ENCODE data around the gene ACSF3. TPM values are rescaled to one million over a fixed set of nuclear protein-coding genes. Genes with fewer than 3 reads are reported as not detected.
"Not testable (repeated sequence)": the region's sequence is repeated elsewhere in the genome, so short reads cannot be mapped to it uniquely, and the experiment has no call there.

Gene ACSF3
- total RNA-seq, 1 donor from 2014 or later = 14.1 TPM

GRCh38 chr16:89073346-89074071 lies 20.1 kb upstream of the ACSF3 start:
- no peak for ATAC-seq

- not testable (repeated sequence) for ATAC-seq
These were observed 19.5 kb upstream of the ACSF3 start for GRCh38 chr16:89074072-89074674.

- ATAC-seq = no peak
These were observed 18.6 kb upstream of the ACSF3 start for GRCh38 chr16:89074803-89075688.

- no peak for ATAC-seq
These were observed 17.5 kb upstream of the ACSF3 start for GRCh38 chr16:89076159-89076558.

GRCh38 chr16:89077076-89077475 lies 16.6 kb upstream of the ACSF3 start:
- ATAC-seq = no peak

- ATAC-seq = no peak
These were observed 15.5 kb upstream of the ACSF3 start for GRCh38 chr16:89078172-89078571.

GRCh38 chr16:89079434-89079980 lies 14.1 kb upstream of the ACSF3 start:
- ATAC-seq = no peak

GRCh38 chr16:89080196-89080853 lies 13.3 kb upstream of the ACSF3 start:
- ATAC-seq = peak; percentile 23

- no peak for ATAC-seq
These were observed 12.1 kb upstream of the ACSF3 start for GRCh38 chr16:89081556-89081955.

- no peak for ATAC-seq
These were observed 9.2 kb upstream of the ACSF3 start for GRCh38 chr16:89084411-89084810.

GRCh38 chr16:89084814-89085612 lies 8.6 kb upstream of the ACSF3 start:
- no peak for ATAC-seq

GRCh38 chr16:89085755-89086154 lies 7.9 kb upstream of the ACSF3 start:
- no peak for ATAC-seq

- no peak for ATAC-seq
These were observed 5.6 kb upstream of the ACSF3 start for GRCh38 chr16:89087922-89088497.

GRCh38 chr16:89089120-89089519 lies 4.5 kb upstream of the ACSF3 start:
- no peak for ATAC-seq

GRCh38 chr16:89090182-89090630 lies 3.4 kb upstream of the ACSF3 start:
- no peak for ATAC-seq

- ATAC-seq = no peak
These were observed 2.8 kb upstream of the ACSF3 start for GRCh38 chr16:89090669-89091426.

GRCh38 chr16:89092013-89092412 lies 1.6 kb upstream of the ACSF3 start:
- ATAC-seq = no peak

GRCh38 chr16:89093252-89093601 lies 425 bp upstream of the ACSF3 start:
- not testable (repeated sequence) for ATAC-seq

GRCh38 chr16:89094252-89094879 lies 714 bp downstream of the ACSF3 start:
- ATAC-seq = peak; percentile 47

- no peak for ATAC-seq
These were observed 1.2 kb downstream of the ACSF3 start for GRCh38 chr16:89094880-89095258.
